MCF 10A (cell line): ENCODE data around the gene SMIM15. TPM values are rescaled to one million over a fixed set of nuclear protein-coding genes. Genes with fewer than 3 reads are reported as not detected.

Experiments
- BruUV-seq: library from RNA; stranded (reverse); fragments of 400-500 nt; replicated peaks from 2 replicates; lab custom pipeline; 2021; lab: Mats Ljungman, UMichigan
- CTCF ChIA-PET: fragments of 300-600 bp; sonication (Branson Sonifier 250); formaldehyde crosslinking; extraction: SDS; loops from one replicate; lab custom pipeline; 2021; ENCODE audit warnings: antibody characterized with exemption, inconsistent platforms; lab: Yijun Ruan, JAX
- POLR2A ChIA-PET: fragments of 300-600, 350-650 bp; sonication (Branson Sonifier 250); formaldehyde crosslinking; extraction: SDS; loops from one replicate; lab custom pipeline; 2020; ENCODE audit warnings: antibody characterized with exemption, inconsistent platforms; lab: Yijun Ruan, JAX
- DNase-seq: peaks from one replicate; pipeline ENCODE4 v3.0.0-alpha.2; 2018; ENCODE audit not compliant: unreplicated experiment
- H3K27ac Mint-ChIP-seq: one replicate; pipeline ENCODE4 v1.8.0; 2022; ENCODE audit warnings: mild to moderate bottlenecking, low read depth, mixed read lengths; ENCODE audit not compliant: unreplicated experiment
- H3K27me3 Mint-ChIP-seq: one replicate; pipeline ENCODE4 v1.8.0; 2022; ENCODE audit warnings: mixed read lengths; ENCODE audit not compliant: insufficient read depth, unreplicated experiment
- H3K36me3 Mint-ChIP-seq: one replicate; pipeline ENCODE4 v1.8.0; 2022; ENCODE audit warnings: mild to moderate bottlenecking, moderate library complexity, mixed read lengths; ENCODE audit not compliant: insufficient read depth, unreplicated experiment
- H3K4me1 Mint-ChIP-seq: one replicate; pipeline ENCODE4 v1.8.0; 2022; ENCODE audit warnings: mixed read lengths; ENCODE audit not compliant: insufficient read depth, unreplicated experiment
- H3K4me3 Mint-ChIP-seq: one replicate; pipeline ENCODE4 v1.8.0; 2022; ENCODE audit warnings: mild to moderate bottlenecking, moderate library complexity, mixed read lengths; ENCODE audit not compliant: unreplicated experiment
- H3K9me3 Mint-ChIP-seq: one replicate; pipeline ENCODE4 v1.8.0; 2022; ENCODE audit warnings: mixed read lengths; ENCODE audit not compliant: unreplicated experiment
- CTCF ChIP-seq: fragments of 200-600 bp; IDR thresholded peaks from one replicate; pipeline ENCODE4 v1.8.0; 2022; ENCODE audit warnings: antibody characterized with exemption, mild to moderate bottlenecking; ENCODE audit not compliant: unreplicated experiment
- intact Hi-C: fragments of 100-400 bp; cut with micrococcal nuclease; formaldehyde crosslinking; loops from 2 replicates; pipeline ENCODE4 v1.14.1; 2022
- total RNA-seq: library from RNA; stranded (reverse); gene quantifications from 2 replicates; pipeline ENCODE4 v1.2.3, GENCODE V29; 2022

SMIM15 gene
- total RNA-seq, 1 experiment from 2014 or later: 95.8 TPM

- peaks cover 35% of the 10 kb centered on the region for H3K36me3 Mint-ChIP-seq
- DNase-seq: no peak
- no peaks in the 10 kb centered on the region for H3K27me3 Mint-ChIP-seq
- ChIA-PET POLR2A (interaction anchor here (0.7 to 4.6 kb wide), 11 partner anchors 9 to 655 kb away, joined by 3 to 62 read pairs (median 4); partner anchors contain the start of gene ZSWIM6), CTCF (interaction anchor here (0.6 to 3.4 kb wide), 6 partner anchors 8 to 210 kb away, joined by 3 to 26 read pairs (median 3); no protein-coding TSS in a partner anchor)
- peaks cover 8% of the 10 kb centered on the region for H3K4me1 Mint-ChIP-seq
- no peak overlapping the region for H3K27ac Mint-ChIP-seq
- BruUV-seq: no TSS peak
- TF ChIP-seq CTCF: no peak
- no peaks in the 10 kb centered on the region for H3K9me3 Mint-ChIP-seq
- intact Hi-C loops: loop anchor here (2.0 to 5.0 kb wide), 4 partner anchors 111 to 243 kb away; no protein-coding TSS in a partner anchor
- H3K4me3 Mint-ChIP-seq: peak overlapping the region; percentile 93
Measured at GRCh38 chr5:61163905-61164304, 1.6 kb upstream of the SMIM15 start.

GRCh38 chr5:61162832-61163567, 732 bp upstream of the SMIM15 start:
- peaks cover 8% of the 10 kb centered on the region for H3K4me1 Mint-ChIP-seq
- no peak for TF ChIP-seq CTCF
- ChIA-PET POLR2A (interaction anchor here (0.7 to 4.6 kb wide), 14 partner anchors 9 to 247 kb away, joined by 3 to 62 read pairs (median 4); partner anchors contain the start of gene ZSWIM6), CTCF (interaction anchor here (0.7 to 1.2 kb wide), 3 partner anchors 158 to 209 kb away, joined by 3 to 6 read pairs (median 4); no protein-coding TSS in a partner anchor)
- no peaks in the 10 kb centered on the region for H3K27me3 Mint-ChIP-seq
- peak overlapping the region; percentile 93 for H3K4me3 Mint-ChIP-seq
- H3K36me3 Mint-ChIP-seq: peaks cover 40% of the 10 kb centered on the region
- intact Hi-C loops: loop anchor here (1.0 to 5.0 kb wide), 5 partner anchors 110 to 244 kb away; no protein-coding TSS in a partner anchor
- no peaks in the 10 kb centered on the region for H3K9me3 Mint-ChIP-seq
- peak; percentile 48 for DNase-seq
- peak overlapping the region; percentile 97 for H3K27ac Mint-ChIP-seq
- TSS peak; percentile 71 for BruUV-seq

GRCh38 chr5:61160497-61160896, 1.8 kb downstream of the SMIM15 start:
- DNase-seq: no peak
- H3K4me1 Mint-ChIP-seq: peaks cover 8% of the 10 kb centered on the region
- H3K27me3 Mint-ChIP-seq: no peaks in the 10 kb centered on the region
- H3K27ac Mint-ChIP-seq: no peak overlapping the region
- H3K4me3 Mint-ChIP-seq: peak overlapping the region; percentile 93
- POLR2A ChIA-PET: interaction anchor here (0.7 to 1.7 kb wide), 3 partner anchors 15 to 280 kb away, joined by 3 to 4 read pairs (median 3); no protein-coding TSS in a partner anchor
- H3K9me3 Mint-ChIP-seq: no peaks in the 10 kb centered on the region
- peaks cover 43% of the 10 kb centered on the region for H3K36me3 Mint-ChIP-seq
- no TSS peak for BruUV-seq
- TF ChIP-seq CTCF: no peak
- CTCF ChIA-PET: no interaction called here
- intact Hi-C loops: loop anchor here (5.0 kb wide), 2 partner anchors 198 to 247 kb away; no protein-coding TSS in a partner anchor

GRCh38 chr5:61159836-61160235, 2.4 kb downstream of the SMIM15 start:
- intact Hi-C loops: loop anchor here (5.0 kb wide), 2 partner anchors 198 to 247 kb away; no protein-coding TSS in a partner anchor
- DNase-seq: peak; percentile 34
- Mint-ChIP-seq H3K4me1 (peaks cover 8% of the 10 kb centered on the region), H3K27ac (no peak overlapping the region), H3K27me3 (no peaks in the 10 kb centered on the region), H3K9me3 (no peaks in the 10 kb centered on the region), H3K36me3 (peaks cover 49% of the 10 kb centered on the region), H3K4me3 (no peak overlapping the region)
- BruUV-seq: no TSS peak
- ChIA-PET POLR2A (no interaction called here), CTCF (interaction anchor here (1.5 kb wide), 1 partner anchor 168 kb away, joined by 3 read pairs; no protein-coding TSS in a partner anchor)
- no peak for TF ChIP-seq CTCF
